NCI-H748 (cell line): ENCODE data around the gene TRIB2.

Experiments used
- DNase-seq: peaks from one replicate; lab custom pipeline; 2025; ENCODE audit not compliant: unreplicated experiment; lab: John Stamatoyannopoulos, UW

TRIB2 gene

GRCh38 chr2:12697617-12698016 is 19.1 kb upstream of the TRIB2 start:
- DNase-seq = no peak

GRCh38 chr2:12700989-12701388 is 15.7 kb upstream of the TRIB2 start:
- DNase-seq = no peak

GRCh38 chr2:12701786-12702167 is 15.0 kb upstream of the TRIB2 start:
- no peak for DNase-seq

GRCh38 chr2:12702168-12703121 is 14.3 kb upstream of the TRIB2 start:
- DNase-seq = peak; percentile 57

- DNase-seq = no peak
These were observed 12.4 kb upstream of the TRIB2 start for GRCh38 chr2:12704378-12704777.

GRCh38 chr2:12705230-12705629 is 11.5 kb upstream of the TRIB2 start:
- DNase-seq = no peak

- no peak for DNase-seq
These were observed 11.0 kb upstream of the TRIB2 start for GRCh38 chr2:12705742-12706141.

- DNase-seq = no peak
These were observed 8.1 kb upstream of the TRIB2 start for GRCh38 chr2:12708508-12709206.

GRCh38 chr2:12709207-12709522 is 7.6 kb upstream of the TRIB2 start:
- no peak for DNase-seq

GRCh38 chr2:12710301-12710700 is 6.4 kb upstream of the TRIB2 start:
- no peak for DNase-seq

GRCh38 chr2:12711339-12711738 is 5.4 kb upstream of the TRIB2 start:
- no peak for DNase-seq

- no peak for DNase-seq
These were observed 3.9 kb upstream of the TRIB2 start for GRCh38 chr2:12712881-12713280.

- no peak for DNase-seq
These were observed 2.1 kb upstream of the TRIB2 start for GRCh38 chr2:12714391-12715221.

GRCh38 chr2:12715258-12716031 is 1.3 kb upstream of the TRIB2 start:
- no peak for DNase-seq

GRCh38 chr2:12716032-12716281 is 779 bp upstream of the TRIB2 start:
- peak; percentile 82 for DNase-seq

- peak; percentile 79 for DNase-seq
These were observed 667 bp downstream of the TRIB2 start for GRCh38 chr2:12717191-12718014.

- DNase-seq = peak; percentile 81
These were observed 1.4 kb downstream of the TRIB2 start for GRCh38 chr2:12718015-12718671.

- DNase-seq = peak; percentile 66
These were observed 2.1 kb downstream of the TRIB2 start for GRCh38 chr2:12718711-12719399.
